Fibroblast of gingiva (primary cell): Measurements from ENCODE around the gene SH3TC1.

Experiments
- DNase-seq: peaks from one replicate; pipeline ENCODE4 v3.0.0-alpha.2; 2011; ENCODE audit warnings: low read depth

SH3TC1 gene

DNA sequence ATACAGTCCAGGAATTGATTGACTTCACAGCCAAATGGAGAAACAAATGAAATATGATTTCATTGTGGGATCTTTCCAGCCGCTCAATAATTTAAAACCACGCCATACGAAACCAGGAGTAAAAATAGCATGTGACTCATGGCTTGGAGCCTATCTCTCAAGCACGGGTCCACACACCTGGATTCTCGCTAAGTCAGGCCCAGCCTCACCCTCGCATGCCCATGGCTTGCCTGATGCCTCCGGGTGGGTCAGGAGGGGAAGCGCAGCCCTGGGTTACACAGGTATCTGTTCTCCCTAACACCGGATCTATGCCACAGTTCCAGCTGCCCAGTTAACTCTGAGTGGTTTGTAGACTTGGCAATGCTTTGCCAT lies 34.9 kb upstream of the SH3TC1 start:
- DNase-seq = no peak

DNA sequence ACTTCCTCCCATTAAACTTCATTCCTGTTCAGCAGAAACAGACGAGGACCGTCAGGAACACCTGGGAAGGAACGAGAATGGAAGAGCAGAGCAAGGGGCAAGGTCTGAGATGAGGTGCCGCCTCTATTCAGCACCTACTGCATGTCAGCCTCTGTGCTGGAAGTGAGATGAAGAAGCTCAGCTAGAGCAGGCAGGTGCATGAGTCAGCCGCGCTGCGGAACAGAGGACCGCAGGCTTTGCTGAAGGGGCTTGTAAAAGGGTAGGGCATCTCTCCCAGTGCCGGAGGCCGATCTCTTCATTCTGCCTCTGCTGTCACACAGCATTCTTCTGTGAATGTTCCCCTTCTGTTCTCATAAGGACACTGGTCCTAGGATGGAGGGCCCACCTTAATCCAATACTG lies 34.4 kb upstream of the SH3TC1 start:
- DNase-seq = no peak

DNA sequence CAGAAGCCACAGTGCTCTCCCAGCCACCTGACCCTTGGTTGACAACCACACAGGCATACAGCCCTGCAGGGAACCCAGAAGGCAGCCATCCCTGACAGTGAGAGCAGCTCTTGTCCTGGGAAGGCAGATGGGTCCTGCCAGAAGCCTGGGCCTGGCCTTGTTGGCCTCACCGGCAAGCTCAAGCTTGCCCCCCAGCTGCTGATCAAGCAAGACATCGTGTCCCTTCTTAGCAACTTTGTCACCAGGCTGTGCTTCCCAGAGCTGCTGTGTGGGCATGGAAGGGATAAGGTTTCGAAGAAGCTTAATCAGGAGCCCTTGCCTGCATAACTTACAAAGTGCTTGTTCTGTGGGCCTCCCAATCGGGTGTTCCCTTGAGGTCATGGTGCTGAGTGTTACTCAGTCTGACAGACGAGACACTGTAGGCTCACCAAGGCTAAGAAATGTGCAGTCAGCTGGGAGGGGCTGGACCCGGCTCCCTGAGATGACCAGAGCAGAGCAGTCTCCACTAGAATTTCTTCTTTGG lies 33.7 kb upstream of the SH3TC1 start:
- DNase-seq = no peak

DNA sequence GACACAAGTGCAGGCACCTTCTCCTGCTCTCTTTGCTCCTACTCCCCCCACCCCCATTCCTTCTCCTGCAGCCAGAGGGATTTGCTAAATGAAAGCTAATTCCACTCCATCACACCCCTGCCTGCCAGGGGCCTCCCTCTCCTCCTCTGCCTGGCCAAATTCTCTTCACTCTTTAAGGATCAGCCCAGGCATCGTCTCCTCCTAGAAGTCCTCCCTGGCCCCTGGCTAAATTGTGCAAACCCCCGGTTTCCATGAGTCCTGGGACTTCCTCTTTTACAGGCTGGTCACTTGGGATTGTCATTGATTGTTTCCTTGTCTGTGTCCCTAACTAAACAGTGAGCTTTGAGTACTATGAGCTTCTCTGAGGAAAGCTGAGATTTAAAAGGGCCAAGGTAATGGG lies 31.8 kb upstream of the SH3TC1 start:
- no peak for DNase-seq

DNA sequence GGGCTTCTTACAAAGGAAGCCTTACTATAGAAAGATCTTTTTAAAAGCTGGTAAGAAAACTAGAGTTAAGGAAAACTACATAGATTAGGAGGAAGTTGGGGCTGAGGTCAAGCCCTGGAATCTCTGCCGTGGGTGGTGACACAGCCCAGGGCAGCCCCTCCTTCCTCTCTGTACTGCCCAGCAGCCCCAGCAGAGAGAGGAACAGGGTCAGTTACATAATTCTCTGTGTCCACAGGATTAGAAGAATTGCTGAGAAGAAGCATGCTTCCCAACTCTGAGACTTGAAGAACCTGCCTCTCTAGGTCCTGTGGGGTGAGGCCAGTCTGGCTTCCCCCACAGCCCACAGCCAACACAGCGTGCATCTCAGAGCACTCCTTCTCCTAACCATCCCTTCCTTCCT lies 31.3 kb upstream of the SH3TC1 start:
- no peak for DNase-seq

DNA sequence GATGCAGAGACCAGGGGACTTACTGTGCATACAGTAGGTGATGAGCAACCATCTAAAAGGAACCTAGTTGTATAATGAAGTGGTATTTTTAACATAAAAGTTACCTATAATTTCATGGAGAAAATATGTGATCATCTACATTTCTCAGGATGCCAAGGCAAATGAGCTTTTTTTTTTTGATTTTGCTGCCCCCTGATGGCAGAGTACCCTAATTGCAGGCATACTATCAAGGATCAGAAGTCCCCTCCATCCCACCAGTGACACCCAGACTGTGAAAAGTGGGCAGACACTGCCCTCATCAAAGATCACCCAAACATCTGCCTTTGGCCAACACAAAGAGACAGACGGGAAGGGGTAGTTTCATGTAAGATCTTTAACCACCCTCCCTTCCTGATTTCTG lies 30.9 kb upstream of the SH3TC1 start:
- DNase-seq = no peak

DNA sequence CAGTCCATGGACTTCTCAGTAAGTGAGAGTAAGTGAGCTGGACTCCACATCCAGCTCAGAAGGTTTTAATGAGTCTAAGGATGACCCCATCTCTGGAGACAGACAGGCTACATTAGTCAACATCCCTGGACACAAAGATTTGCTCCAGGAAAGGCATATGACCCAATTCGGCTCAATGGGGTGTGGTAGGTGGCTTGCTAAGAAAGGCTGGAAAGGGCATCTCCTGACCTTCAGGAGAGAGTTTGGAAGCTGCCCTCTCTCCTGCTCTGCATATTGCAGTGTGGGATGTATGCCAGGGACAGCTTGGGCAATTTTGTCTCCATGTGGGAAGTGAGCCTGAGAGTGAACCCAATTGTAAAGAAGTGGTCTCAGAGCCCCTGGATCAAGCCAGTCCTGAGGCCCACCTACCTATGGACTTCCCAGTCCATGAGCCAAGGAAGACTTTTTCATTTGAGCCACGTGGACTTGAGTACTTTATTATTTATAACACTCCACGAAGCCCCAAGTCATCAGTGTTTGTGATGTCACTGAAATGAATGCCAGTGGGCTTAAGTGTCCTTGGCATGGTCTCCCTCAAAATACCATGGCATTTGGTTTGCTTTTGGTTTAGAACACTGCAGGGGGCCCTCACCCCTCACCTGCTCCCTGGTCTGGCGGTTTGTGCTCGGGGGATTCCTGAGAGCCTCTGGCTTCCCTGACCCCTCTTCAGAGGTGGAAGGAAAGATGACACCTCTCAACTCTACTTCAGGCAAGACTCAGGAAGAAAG lies 30.1 kb upstream of the SH3TC1 start:
- DNase-seq = no peak

DNA sequence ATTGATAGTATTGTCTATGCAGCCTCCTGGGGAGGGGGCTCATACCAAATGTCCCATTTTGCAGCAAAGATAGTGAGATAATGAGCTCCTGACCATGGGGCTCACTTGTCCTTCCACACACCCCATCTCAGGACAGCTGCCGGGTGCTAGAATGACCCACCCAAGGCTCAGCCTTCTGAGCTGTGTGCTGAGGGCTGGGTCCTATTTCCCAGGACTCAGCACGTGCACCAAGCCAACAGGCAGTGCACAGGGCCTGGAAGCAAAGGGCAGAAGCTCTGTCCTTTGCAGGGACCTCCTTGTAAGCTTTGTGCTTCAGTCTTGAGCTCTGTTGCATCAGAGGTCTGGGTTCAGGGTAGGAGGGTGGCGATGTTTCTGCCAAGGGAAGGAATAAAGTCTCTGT lies 29.3 kb upstream of the SH3TC1 start:
- DNase-seq = no peak

DNA sequence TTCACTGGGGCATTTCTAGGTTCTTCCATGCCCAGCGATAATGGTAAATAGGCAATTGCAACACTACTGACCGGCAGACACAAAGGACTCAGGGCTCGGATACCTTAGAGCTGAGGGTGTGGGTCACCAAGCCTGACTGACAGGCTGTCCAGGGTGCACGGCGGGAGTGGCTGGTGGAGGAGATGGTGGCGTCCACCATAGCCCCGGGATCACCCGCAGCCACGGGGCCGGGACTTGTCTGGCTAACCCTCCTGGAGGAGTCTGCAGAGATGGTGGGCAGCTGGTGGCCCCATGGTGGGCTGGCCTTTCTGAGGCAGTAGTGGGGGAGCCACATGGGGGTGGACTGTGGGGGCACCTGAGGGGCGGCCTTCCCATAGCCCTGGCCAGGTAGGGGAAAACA lies 28.7 kb upstream of the SH3TC1 start:
- DNase-seq = no peak

DNA sequence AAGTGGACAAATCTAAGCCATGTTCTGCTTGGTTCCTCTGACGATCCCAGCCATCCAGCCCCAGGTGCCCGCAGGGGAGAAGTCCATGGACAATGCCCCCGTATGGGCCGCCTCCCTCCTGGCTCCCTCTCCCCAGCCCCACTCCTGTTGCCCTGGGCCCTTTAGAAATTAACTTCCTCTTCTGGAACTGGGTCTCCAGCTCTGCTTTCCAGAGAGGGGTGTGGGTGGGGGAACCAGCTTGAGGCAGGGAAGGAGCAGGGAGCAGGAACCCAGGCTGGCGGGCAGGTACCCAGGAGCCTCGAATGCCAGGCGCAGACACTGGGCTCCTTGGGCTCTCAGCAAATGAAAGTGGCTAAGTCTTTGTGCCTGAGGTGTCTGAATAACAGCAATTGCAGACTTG lies 27.8 kb upstream of the SH3TC1 start:
- DNase-seq = no peak

DNA sequence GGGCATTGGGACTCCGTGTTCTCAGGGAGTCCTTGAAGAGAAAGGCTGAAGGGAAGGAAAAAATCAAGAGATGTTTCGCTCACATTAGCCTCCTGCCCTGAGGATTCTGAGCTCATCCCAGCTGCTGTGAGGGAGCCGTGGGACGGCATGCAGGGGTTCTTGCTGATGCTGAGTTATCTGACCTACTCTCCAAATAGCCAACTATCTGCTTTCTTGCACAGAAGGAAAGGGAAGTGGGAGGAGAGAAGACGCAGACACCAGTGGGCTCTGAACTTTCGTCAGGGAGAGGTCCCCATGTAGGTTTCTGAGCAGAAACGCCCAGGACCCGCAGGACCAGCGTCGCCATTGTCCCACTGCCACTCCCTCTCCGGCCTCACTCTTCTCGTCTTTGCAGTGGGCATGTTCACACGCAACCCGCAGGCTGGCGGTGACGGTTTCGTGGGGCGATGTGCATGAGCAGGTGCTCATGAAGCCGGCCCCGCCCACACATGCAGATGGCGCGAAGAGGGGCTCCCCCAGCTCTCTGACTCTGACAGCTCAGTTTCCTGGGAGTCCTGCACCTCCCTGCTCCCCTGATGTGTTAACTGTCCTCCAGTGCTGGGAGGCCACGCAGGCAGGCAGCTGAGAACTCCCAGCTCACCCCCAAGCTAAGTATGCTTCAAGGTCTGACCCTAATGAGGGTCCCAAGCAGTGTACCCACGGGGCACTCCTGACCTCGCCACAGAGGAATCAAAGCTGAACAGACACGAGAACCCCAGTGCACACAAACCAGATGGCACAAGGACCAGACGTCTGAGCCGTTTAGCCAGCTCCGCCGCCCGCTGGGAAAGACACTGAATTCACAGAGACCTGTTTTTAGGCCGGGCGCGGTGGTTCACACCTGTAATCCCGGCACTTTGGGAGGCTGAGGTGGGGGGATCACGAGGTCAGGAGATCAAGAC lies 26.8 kb upstream of the SH3TC1 start:
- no peak for DNase-seq

DNA sequence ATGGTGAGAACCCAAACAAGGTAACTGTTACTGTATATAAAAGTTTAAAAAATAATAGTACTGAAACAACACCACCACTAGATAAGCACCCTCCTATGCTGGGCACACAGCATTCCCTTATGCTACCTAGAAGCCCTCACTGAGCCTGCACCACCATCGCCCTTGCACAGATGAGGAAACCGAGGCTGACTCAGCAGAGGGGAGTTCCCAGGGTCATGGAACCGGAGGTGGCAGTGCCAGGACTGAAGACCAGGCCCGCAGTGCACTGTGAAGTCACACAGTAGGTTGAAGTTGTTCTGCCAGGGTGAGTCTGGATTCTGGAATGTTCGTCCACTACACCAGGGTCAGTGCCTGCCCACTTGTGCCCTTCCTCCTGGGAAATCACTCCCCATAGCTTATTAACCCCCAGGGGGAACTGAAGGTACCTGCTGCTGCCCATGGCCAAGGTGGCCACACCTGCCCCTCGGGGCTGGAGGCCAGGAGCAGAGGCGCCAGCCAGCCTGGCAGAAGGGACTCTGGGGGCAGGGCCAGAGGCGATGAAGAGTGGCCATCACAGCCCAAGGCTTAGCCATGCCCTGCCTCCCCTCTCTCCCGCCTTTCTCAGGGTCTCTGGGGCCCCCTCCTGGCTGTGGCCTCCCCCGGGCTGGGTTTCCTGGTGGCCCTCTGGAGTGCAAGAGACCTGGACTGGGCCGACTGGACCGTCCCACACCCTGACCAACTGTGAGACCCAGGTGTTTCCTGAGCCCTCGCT lies 25.4 kb upstream of the SH3TC1 start:
- DNase-seq = no peak

DNA sequence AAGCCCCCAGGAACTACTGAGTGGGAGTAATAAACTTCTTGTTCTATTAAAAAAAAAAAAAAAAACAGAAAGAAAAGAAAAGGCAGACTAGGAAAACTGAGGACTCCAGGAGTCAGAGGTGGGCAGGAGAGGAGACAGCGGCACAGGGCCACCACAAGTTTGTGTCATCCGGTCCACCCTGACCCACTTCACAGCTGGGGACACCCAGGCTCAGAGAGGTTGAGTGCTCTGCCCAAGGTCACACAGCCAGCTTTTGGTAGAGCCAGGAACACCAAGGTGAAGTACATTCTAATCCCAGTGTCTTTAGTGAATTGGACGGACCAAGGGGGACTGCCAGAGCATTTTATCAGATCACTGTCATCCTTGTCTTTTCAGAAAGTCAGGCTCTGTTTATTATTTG lies 24.1 kb upstream of the SH3TC1 start:
- no peak for DNase-seq

DNA sequence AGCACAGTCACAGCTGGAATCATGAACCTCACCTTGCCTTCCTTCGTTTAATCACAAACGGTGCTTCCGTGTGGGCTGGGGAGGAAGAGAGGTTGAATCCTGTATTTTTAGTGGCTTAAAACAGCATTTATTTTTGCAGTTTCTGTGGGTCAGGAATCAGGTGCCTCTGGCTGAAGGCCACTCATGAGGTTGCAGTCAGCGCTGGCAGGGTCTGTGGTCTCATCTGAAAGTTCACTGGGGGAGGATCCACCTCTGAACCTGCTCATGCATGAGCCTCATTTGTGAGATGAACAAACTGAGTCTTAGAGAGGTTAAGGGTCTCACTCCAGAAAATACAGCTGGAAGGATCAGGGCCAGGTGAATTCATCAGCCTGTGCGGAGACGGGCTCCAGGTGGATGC lies 23.4 kb upstream of the SH3TC1 start:
- no peak for DNase-seq

DNA sequence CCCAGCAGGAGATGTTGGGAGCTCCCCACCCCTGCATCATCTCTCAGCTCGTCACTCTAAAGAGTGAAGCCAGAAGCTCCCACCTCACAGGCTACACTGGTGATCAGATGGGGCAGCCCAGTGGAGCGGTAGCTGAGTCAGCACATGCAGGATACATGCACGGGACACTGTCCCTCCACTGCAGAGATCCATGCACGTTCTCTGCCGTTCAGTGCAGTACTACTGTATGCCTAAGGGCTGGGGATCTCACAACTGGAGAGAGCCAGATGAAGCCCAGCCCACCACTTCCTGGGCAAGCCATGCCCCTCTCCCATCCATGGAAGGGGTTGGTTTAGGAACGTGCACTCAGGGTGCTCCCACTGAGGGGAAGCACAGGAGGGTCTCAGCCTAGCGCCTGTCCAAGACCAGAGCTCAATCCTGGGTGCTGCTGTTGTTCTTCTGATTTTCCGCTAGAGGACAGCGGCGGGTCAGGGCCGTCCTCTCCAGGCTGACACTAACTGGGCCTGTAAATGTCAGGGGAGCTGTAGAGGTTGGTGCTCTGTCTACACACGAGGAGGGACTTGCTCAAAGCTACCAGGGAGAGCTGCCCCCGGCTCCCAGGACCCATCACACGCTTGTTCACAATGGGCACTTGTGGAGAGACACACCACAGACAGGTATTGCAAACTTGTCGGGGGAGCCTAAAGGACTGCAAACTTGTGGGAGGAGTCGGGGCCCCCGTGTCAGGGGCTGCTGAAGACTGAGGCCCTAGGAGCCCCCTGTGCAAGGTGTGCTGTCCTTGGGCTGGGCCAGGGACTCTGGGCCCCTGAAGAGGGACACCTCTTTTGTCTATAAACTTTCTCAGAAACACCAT lies 22.3 kb upstream of the SH3TC1 start:
- peak; percentile 52 for DNase-seq

DNA sequence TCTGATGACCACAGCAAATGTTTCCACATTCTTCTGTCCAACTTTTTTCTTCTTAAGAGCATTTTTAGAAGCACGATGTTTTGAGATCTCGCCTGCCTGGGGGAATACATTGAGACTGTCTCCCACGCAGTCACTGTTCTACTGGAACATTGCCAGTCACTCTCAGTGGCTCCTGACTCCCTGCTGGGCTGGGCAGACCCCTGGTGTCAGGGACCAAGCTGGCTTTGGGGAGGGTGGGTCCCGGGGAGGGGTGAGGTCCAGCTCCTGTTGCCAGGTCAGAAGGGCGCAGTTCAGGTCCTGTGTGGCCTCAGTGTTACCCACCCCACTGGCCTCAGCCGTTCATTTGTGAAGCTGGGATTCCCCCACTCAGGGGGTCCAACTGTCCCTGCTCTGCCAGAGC lies 21.5 kb upstream of the SH3TC1 start:
- DNase-seq = no peak

DNA sequence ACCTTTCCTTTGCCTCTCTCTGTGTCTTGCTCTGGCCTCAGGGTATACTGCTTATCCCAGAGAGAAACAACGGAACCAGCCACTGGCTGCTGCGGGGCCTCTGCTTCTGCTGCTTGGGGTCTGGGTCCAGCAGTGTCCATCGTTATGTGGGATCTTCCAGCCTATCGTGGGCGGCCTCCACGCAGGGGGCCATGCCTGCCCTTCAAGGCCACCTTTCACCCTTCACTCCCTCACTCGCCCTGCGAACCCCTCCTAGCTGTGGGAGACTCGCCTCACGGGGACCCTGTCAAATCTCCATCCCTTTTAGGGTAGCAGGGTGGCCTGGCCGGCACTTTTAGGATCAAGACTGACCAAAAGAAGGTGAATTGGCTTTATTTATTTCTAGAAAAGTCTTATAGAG lies 21.1 kb upstream of the SH3TC1 start:
- no peak for DNase-seq

DNA sequence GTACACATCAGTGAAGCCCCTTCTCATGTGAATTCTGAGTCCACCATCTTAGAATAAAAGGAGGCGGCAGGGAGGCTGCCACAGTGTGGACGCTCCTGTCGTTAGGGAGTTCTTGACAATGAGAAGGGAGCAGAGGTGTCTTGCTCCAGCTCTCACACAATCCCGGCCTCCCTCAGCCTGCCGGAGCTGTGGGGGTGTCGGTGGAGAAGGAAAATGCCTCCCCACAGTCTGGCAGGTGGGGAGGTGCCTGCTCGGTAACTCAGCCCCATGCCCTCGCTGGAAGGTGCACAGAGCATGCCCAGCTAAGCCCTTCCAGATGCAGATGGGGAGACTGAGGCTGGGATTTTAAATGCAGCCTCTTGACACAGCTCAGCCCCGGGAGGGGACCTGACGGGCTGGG lies 20.0 kb upstream of the SH3TC1 start:
- no peak for DNase-seq

DNA sequence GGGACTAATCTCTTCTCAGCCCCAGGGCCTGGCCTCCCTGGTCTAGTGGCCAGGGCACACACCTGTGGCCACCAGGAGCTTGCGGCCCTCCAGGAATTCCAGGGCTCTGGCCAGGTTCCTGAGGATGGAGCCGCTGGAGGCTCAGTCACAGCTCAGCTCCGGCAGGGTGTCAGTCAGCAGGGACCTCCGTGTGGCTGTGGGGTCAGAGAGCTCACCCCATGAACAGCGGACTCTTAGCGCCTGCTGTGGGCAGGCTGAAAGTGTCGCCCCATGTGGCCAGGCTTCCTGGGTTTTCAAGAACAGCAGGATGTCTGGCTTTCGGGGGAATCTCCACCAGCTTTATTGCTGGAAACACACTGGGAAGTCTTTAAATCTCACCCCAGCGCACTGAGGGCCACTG lies 19.3 kb upstream of the SH3TC1 start:
- no peak for DNase-seq

DNA sequence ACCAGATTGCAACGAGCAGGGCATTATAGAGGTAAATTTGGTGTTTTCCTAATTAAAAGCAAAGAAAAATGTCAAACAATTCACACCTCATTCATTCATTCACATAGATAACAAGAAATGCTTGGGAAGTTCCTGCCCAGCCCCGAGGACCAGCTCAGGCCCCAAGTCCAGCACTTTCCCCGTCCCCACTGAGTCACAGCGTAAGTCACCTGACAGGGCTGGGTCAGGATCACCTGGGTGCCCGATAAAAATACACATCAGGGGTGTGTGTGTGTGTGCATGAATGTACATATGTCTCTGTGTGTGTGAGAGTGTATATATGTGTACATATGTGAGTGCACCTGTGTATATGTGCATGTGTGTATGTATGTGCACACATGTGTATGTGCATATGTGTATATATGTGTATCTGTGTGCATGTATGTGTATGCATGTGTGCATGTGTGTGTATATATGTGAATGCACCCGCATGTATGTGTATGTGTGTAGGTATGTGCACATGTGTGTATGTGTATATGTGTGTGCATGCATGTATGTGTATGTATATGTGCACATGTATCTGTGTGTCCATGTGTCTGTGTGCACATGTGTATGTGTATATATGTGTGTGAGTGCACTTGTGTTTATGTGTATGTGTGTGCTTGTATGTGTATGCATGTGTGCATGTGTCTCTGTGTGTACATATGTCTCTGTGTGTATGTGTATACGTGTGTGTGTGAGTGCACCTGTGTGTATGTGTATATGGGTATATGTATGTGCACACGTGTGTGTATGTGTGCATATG lies 18.6 kb upstream of the SH3TC1 start:
- no peak for DNase-seq

DNA sequence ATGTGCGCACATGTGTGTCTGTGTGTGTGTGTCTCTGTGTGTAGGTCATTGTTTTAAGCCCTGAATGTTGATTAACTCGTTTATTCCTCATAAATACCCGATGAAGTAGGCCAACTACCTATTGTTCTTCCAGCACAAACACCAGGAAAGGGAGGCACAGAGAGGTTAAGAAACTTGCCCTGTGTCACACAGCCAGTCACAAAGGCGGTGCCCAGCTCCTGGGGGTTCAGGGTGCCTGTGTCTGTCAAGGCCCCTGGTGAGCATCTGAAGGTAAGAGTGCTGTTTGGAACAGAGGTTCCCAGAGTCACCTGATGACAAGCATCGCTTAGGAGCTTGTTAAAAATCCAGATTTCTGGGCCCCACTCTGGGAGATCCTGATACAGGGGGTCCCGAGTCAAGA lies 18.0 kb upstream of the SH3TC1 start:
- no peak for DNase-seq
